HPDE6-E6E7 (cell line): ENCODE measurements around the gene SNRNP48.
A peak's percentile ranks its signal among the peaks of the same experiment; 100 is the strongest.

Source experiments
- DNase-seq: peaks from one replicate; pipeline ENCODE4 v3.0.0; 2011; ENCODE audit warnings: missing footprints; ENCODE audit errors: extremely low spot score

The SNRNP48 gene

GRCh38 chr6:7640607-7641577 lies 50.9 kb downstream of the SNRNP48 start:
- peak; percentile 79 for DNase-seq

GRCh38 chr6:7642791-7643190 lies 52.8 kb downstream of the SNRNP48 start:
- no peak for DNase-seq

- peak; percentile 58 for DNase-seq
These were observed 54.4 kb downstream of the SNRNP48 start for GRCh38 chr6:7644417-7644816.

- no peak for DNase-seq
These were observed 56.4 kb downstream of the SNRNP48 start for GRCh38 chr6:7646394-7646793.

- DNase-seq = no peak
These were observed 57.5 kb downstream of the SNRNP48 start for GRCh38 chr6:7647504-7647903.

GRCh38 chr6:7649037-7649810 lies 59.2 kb downstream of the SNRNP48 start:
- DNase-seq = no peak

GRCh38 chr6:7650878-7651277 lies 60.9 kb downstream of the SNRNP48 start:
- DNase-seq = no peak

GRCh38 chr6:7652957-7653356 lies 63.0 kb downstream of the SNRNP48 start:
- DNase-seq = no peak

- DNase-seq = no peak
These were observed 66.4 kb downstream of the SNRNP48 start for GRCh38 chr6:7656355-7656754.

GRCh38 chr6:7658543-7658942 lies 68.5 kb downstream of the SNRNP48 start:
- DNase-seq = no peak

- DNase-seq = no peak
These were observed 71.4 kb downstream of the SNRNP48 start for GRCh38 chr6:7661364-7661763.
